ENCODE results near the gene SUSD4. TPM values are rescaled to one million over a fixed set of nuclear protein-coding genes. Genes with fewer than 3 reads are reported as not detected.
"Not testable (repeated sequence)": the region's sequence is repeated elsewhere in the genome, so short reads cannot be mapped to it uniquely, and the experiment has no call there.

The SUSD4 gene
- total RNA-seq, 1 experiment from 2014 or later = 3.2 TPM

GRCh38 chr1:223402790-223403142 is 38.8 kb upstream of the SUSD4 start:
- no peaks in the 10 kb centered on the region for H3K9me2 ChIP-seq (ENCODE audit: insufficient read depth)
- POLR2A ChIA-PET (ENCODE audit: unreplicated experiment) = no interaction called here
- H3K27ac ChIP-seq = peak overlapping the region; percentile 39
- H3K9me3 ChIP-seq (ENCODE audit: insufficient read depth, low read depth) = no peaks in the 10 kb centered on the region
- no peaks in the 10 kb centered on the region for H4K20me1 ChIP-seq (ENCODE audit: insufficient read depth)
- no peaks in the 10 kb centered on the region for H3K36me3 ChIP-seq (ENCODE audit: low read depth)
- H3F3A ChIP-seq (ENCODE audit: insufficient read depth, low read depth) = no peaks in the 10 kb centered on the region
- TF ChIP-seq EZH2 (IDR thresholded peaks at IDR 0.05; ENCODE audit: low read depth) = no peak
- TF ChIP-seq CTCF (conservative IDR thresholded peaks at IDR 0.05) = no peak
- H3K4me2 ChIP-seq = peak overlapping the region; percentile 32
- H2AFZ ChIP-seq = no peak overlapping the region
- no peaks in the 10 kb centered on the region for H3K79me2 ChIP-seq (ENCODE audit: low read depth)
- BruUV-seq (replicated peaks) = no TSS peak
- intact Hi-C loops (cut with micrococcal nuclease; ENCODE audit: unreplicated experiment) = no loop called here
- CTCF ChIA-PET = no interaction called here
- H3K4me3 ChIP-seq = no peak overlapping the region
- H3K4me1 ChIP-seq (replicated peaks; ENCODE audit: insufficient read depth) = peaks cover 16% of the 10 kb centered on the region
- no peak for DNase-seq
- H3K27me3 ChIP-seq (ENCODE audit: insufficient read depth, low read depth) = no peaks in the 10 kb centered on the region

GRCh38 chr1:223401873-223402789 is 38.2 kb upstream of the SUSD4 start:
- Histone ChIP-seq H3K27ac (peak overlapping the region; percentile 39), H3K27me3 (ENCODE audit: insufficient read depth, low read depth) (no peaks in the 10 kb centered on the region), H3K4me3 (no peak overlapping the region), H3K79me2 (ENCODE audit: low read depth) (no peaks in the 10 kb centered on the region), H3K4me2 (peak overlapping the region; percentile 32), H3K36me3 (ENCODE audit: low read depth) (no peaks in the 10 kb centered on the region), H3K9me2 (ENCODE audit: insufficient read depth) (no peaks in the 10 kb centered on the region), H3K4me1 (replicated peaks; ENCODE audit: insufficient read depth) (peaks cover 16% of the 10 kb centered on the region), H3F3A (ENCODE audit: insufficient read depth, low read depth) (no peaks in the 10 kb centered on the region), H2AFZ (no peak overlapping the region), H4K20me1 (ENCODE audit: insufficient read depth) (no peaks in the 10 kb centered on the region), H3K9me3 (ENCODE audit: insufficient read depth, low read depth) (no peaks in the 10 kb centered on the region)
- BruUV-seq (replicated peaks) = TSS peak; percentile 84
- CTCF ChIA-PET = interaction anchor here (0.6 kb wide), 1 partner anchor 291 kb away, joined by 3 read pairs; no protein-coding TSS in a partner anchor
- intact Hi-C loops (cut with micrococcal nuclease; ENCODE audit: unreplicated experiment) = no loop called here
- DNase-seq = peak in 1 of 2 experiments; percentile 59
- TF ChIP-seq CTCF (conservative IDR thresholded peaks at IDR 0.05) = no peak
- TF ChIP-seq EZH2 (IDR thresholded peaks at IDR 0.05; ENCODE audit: low read depth) = no peak
- POLR2A ChIA-PET (ENCODE audit: unreplicated experiment) = no interaction called here

- peaks cover 16% of the 10 kb centered on the region for H3K4me1 ChIP-seq (replicated peaks; ENCODE audit: insufficient read depth)
- BruUV-seq (replicated peaks); H3K4me3 ChIP-seq; H3K9me2 ChIP-seq (ENCODE audit: insufficient read depth); POLR2A ChIA-PET (ENCODE audit: unreplicated experiment); H4K20me1 ChIP-seq (ENCODE audit: insufficient read depth); H3K36me3 ChIP-seq (ENCODE audit: low read depth); H3K27ac ChIP-seq; intact Hi-C loops (cut with micrococcal nuclease; ENCODE audit: unreplicated experiment); H3K4me2 ChIP-seq; H2AFZ ChIP-seq; H3K9me3 ChIP-seq (ENCODE audit: insufficient read depth, low read depth); H3F3A ChIP-seq (ENCODE audit: insufficient read depth, low read depth); DNase-seq; H3K27me3 ChIP-seq (ENCODE audit: insufficient read depth, low read depth); H3K79me2 ChIP-seq (ENCODE audit: low read depth); CTCF ChIA-PET: not testable (repeated sequence)
Observed at GRCh38 chr1:223399393-223399792, 35.4 kb upstream of the SUSD4 start.

Measured in PC-9 (cell line).